Measurements from ENCODE around the gene C1orf116. TPM values are rescaled to one million over a fixed set of nuclear protein-coding genes. Genes with fewer than 3 reads are reported as not detected.

Gene C1orf116
- total and polyA plus RNA-seq, 10 of the 15 experiments (the other 5 are each of a cell fraction or from before 2014, with no cell fraction given), result 0.01 to 0.08 TPM; not detected in 8

DNA sequence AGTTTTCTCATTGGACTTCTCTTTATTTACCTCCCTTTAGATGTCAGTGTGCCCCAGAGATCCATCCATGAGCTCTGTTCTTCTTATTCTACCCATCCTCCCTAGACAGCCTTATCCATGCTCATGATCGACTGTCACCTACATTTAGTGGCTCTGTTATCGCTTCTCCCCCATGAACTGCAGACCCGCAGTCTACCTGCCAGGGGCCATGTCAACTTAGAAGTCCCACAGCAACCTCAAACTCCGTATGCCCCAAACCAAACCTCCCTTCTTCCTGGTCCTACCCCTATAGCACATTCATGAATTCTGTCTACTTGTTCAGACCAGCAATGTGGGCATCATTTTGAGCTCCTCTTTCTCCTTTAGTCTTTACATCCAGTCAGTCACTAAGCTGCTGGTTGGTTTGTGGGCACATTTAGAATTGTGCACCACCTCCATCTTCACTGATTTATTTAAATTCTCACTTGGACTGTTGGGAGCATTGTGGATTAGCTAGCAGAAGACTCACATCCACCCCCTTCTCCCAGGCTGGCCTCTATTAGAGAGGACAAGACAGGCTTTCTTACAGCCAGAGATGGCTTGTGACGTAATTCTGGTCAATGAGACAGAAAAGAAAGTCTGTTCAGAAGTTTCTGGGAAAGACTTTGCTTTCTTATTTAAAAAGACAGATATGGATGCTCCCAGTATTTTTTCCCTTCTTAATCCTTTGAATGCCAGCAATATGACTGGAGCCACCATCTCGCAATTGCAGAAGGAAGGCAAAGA lies 19.1 kb downstream of the C1orf116 start:
- Histone ChIP-seq H3K4me3 (no peak overlapping the region), H2AFZ (ENCODE audit: control insufficient read depth, low read depth, low read length) (no peak overlapping the region), H3K79me2 (ENCODE audit: control insufficient read depth, insufficient read depth, low read length) (no peaks in the 10 kb centered on the region), H3K9ac (ENCODE audit: control insufficient read depth, insufficient read depth, low read length) (no peak overlapping the region), H4K20me1 (ENCODE audit: control insufficient read depth, insufficient read depth) (no peaks in the 10 kb centered on the region), H3K27ac (ENCODE audit: control insufficient read depth, insufficient read depth) (no peak overlapping the region), H3K36me3 (ENCODE audit: control insufficient read depth in 2 of 2, insufficient read depth in 2 of 2, low read length in 1 of 2) (no peaks in the 10 kb centered on the region), H3K27me3 (replicated peaks in 1 of 2; ENCODE audit: control insufficient read depth in 2 of 2, insufficient read depth in 2 of 2, low read length in 1 of 2) (peaks cover 0 to under 1% of the 10 kb centered on the region in 2 experiments), H3K4me2 (ENCODE audit: control insufficient read depth, insufficient read depth) (no peak overlapping the region), H3K4me1 (ENCODE audit: control insufficient read depth, insufficient read depth, low read length) (no peaks in the 10 kb centered on the region), H3K9me3 (replicated peaks; ENCODE audit: control insufficient read depth, insufficient read depth, low read length) (no peaks in the 10 kb centered on the region)
- DNase-seq (ENCODE audit: low read depth, low spot score), result no peak
- ChIA-PET SMC1A (ENCODE audit: uncharacterized antibody, unreplicated experiment) (interaction anchor here (1.0 to 1.5 kb wide), 3 partner anchors 8 to 91 kb away, joined by 3 to 4 read pairs (median 4); partner anchors contain the start of gene C4BPA), RAD21 (ENCODE audit: unreplicated experiment) (no interaction called here), CTCF (interaction anchor here (2.6 to 4.7 kb wide), 2 partner anchors 9 to 31 kb away, joined by 6 to 35 read pairs; no protein-coding TSS in a partner anchor), POLR2A (interaction anchor here (1.3 kb wide), 1 partner anchor 12 kb away, joined by 3 read pairs; no protein-coding TSS in a partner anchor)
- intact Hi-C loops (cut with micrococcal nuclease; ENCODE audit: unreplicated experiment), result no loop called here
- no peak for ATAC-seq
- TF ChIP-seq USF2 (IDR thresholded peaks at IDR 0.05; ENCODE audit: borderline replicate concordance, low read depth, low read length), result no peak
- no peak for TF ChIP-seq POLR2AphosphoS5 (IDR thresholded peaks at IDR 0.05; ENCODE audit: low read length)
- no peak for TF ChIP-seq HCFC1 (IDR thresholded peaks at IDR 0.05; ENCODE audit: low read length)
- TF ChIP-seq NRF1 (conservative IDR thresholded peaks at IDR 0.05; ENCODE audit: low read depth, low read length), result no peak
- TF ChIP-seq HDGF (IDR thresholded peaks at IDR 0.05), result no peak
- TF ChIP-seq IRF4 (IDR thresholded peaks at IDR 0.05; ENCODE audit: low read depth, low read length), result no peak
- in situ Hi-C loops (cut with MboI), result no loop called here
- FAIRE-seq, result no peak
- WGBS (ENCODE audit: insufficient coverage, insufficient replicate concordance, low lambda C conversion rate, missing lambda C conversion rate), result 55% methylated on average over 6 of the region's 6 CpGs
- no TSS peak for BruUV-seq (replicated peaks)

DNA sequence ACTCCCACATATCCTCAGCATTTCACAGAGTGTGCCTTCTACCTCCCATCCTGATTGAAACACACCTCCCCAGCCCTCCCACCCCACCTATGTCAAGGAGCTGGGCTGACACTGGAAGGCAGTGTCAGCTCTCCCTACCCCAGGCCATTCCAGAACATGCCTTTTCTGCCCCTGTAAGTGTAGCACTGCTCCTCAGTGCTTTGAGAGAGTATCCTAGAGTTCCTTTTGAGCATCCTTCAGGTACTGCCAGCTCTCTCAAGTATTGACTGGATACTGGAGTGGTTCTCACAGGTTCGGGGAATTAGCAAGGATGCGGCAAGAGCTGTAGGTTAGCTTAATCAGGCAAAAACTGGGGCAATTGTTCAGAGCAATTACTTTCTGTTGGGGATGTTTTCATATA lies 21.8 kb downstream of the C1orf116 start:
- no peaks in the 10 kb centered on the region for H3K36me3 ChIP-seq (ENCODE audit: control insufficient read depth in 2 of 2, insufficient read depth in 2 of 2, low read length in 1 of 2)
- peaks cover 2 to 3% of the 10 kb centered on the region in 2 experiments for H3K27me3 ChIP-seq (replicated peaks in 1 of 2; ENCODE audit: control insufficient read depth in 2 of 2, insufficient read depth in 2 of 2, low read length in 1 of 2)
- CTCF ChIA-PET, result interaction anchor here (1.1 to 1.3 kb wide), 2 partner anchors 39 to 98 kb away, joined by 3 to 4 read pairs; no protein-coding TSS in a partner anchor
- SMC1A ChIA-PET (ENCODE audit: uncharacterized antibody, unreplicated experiment), result no interaction called here
- no peak overlapping the region for H3K4me3 ChIP-seq
- FAIRE-seq (no peak), ATAC-seq (no peak), DNase-seq (ENCODE audit: low read depth, low spot score) (no peak)
- no peaks in the 10 kb centered on the region for H4K20me1 ChIP-seq (ENCODE audit: control insufficient read depth, insufficient read depth)
- no TSS peak for BruUV-seq (replicated peaks)
- POLR2A ChIA-PET, result no interaction called here
- no peak overlapping the region for H3K27ac ChIP-seq (ENCODE audit: control insufficient read depth, insufficient read depth)
- no peak overlapping the region for H3K4me2 ChIP-seq (ENCODE audit: control insufficient read depth, insufficient read depth)
- H3K4me1 ChIP-seq (ENCODE audit: control insufficient read depth, insufficient read depth, low read length), result no peaks in the 10 kb centered on the region
- no peak overlapping the region for H2AFZ ChIP-seq (ENCODE audit: control insufficient read depth, low read depth, low read length)
- intact Hi-C loops (cut with micrococcal nuclease; ENCODE audit: unreplicated experiment) (no loop called here), in situ Hi-C loops (cut with MboI) (no loop called here)
- WGBS (ENCODE audit: insufficient coverage, insufficient replicate concordance, low lambda C conversion rate, missing lambda C conversion rate), result 97% methylated on average over 2 of the region's 2 CpGs
- no peaks in the 10 kb centered on the region for H3K9me3 ChIP-seq (replicated peaks; ENCODE audit: control insufficient read depth, insufficient read depth, low read length)
- RAD21 ChIA-PET (ENCODE audit: unreplicated experiment), result no interaction called here
- H3K9ac ChIP-seq (ENCODE audit: control insufficient read depth, insufficient read depth, low read length), result no peak overlapping the region
- H3K79me2 ChIP-seq (ENCODE audit: control insufficient read depth, insufficient read depth, low read length), result no peaks in the 10 kb centered on the region
- TF ChIP-seq TAF1 (IDR thresholded peaks at IDR 0.05; ENCODE audit: borderline replicate concordance, low read depth, low read length) (no peak), MAX (IDR thresholded peaks at IDR 0.05; ENCODE audit: low read depth, low read length) (no peak), BCLAF1 (IDR thresholded peaks at IDR 0.05) (no peak)
